OCI-LY1 (cell line): ENCODE results near the gene POU5F1.

Experiments used
- H2AFZ ChIP-seq: fragments of 200-600 bp; sonication (generic), shearing (Covaris generic); 2 replicates; pipeline ENCODE4 v1.6.0; 2014; ENCODE audit warnings: antibody characterized with exemption, mild to moderate bottlenecking, low read length
- H3F3A ChIP-seq: fragments of 200-600 bp; sonication (generic), shearing (Covaris generic); 2 replicates; pipeline ENCODE4 v1.6.0; 2014; ENCODE audit warnings: mild to moderate bottlenecking, antibody characterized with exemption, low read length, moderate library complexity; ENCODE audit not compliant: insufficient read depth
- H3K27ac ChIP-seq: fragments of 200-600 bp; sonication (generic); 2 replicates; pipeline ENCODE4 v1.5.1; 2014; ENCODE audit warnings: low read length, mixed run types, mild to moderate bottlenecking, low read depth; ENCODE audit not compliant: poor library complexity, severe bottlenecking
- H3K27me3 ChIP-seq: fragments of 200-600 bp; sonication (generic); 2 replicates; pipeline ENCODE4 v1.6.0; 2014; ENCODE audit warnings: antibody characterized with exemption, mild to moderate bottlenecking, low read length, moderate library complexity; ENCODE audit not compliant: insufficient read depth
- H3K36me3 ChIP-seq: fragments of 200-600 bp; sonication (generic); 2 replicates; pipeline ENCODE4 v1.6.1; 2014; ENCODE audit warnings: mild to moderate bottlenecking, antibody characterized with exemption, low read length, moderate library complexity, mixed read lengths; ENCODE audit not compliant: insufficient read depth
- H3K4me1 ChIP-seq: fragments of 200-600 bp; sonication (generic); 2 replicates; pipeline ENCODE4 v1.5.1; 2014; ENCODE audit warnings: mild to moderate bottlenecking, low read length, moderate library complexity; ENCODE audit not compliant: insufficient read depth, severe bottlenecking
- H3K4me2 ChIP-seq: fragments of 200-600 bp; sonication (generic), shearing (Covaris generic); 2 replicates; pipeline ENCODE4 v1.6.1; 2014; ENCODE audit warnings: low read length
- H3K4me3 ChIP-seq: fragments of 200-600 bp; sonication (generic); 2 replicates; pipeline ENCODE4 v1.5.1; 2014; ENCODE audit warnings: low read length, low read depth, mild to moderate bottlenecking, mixed read lengths; ENCODE audit not compliant: poor library complexity, severe bottlenecking
- H3K79me2 ChIP-seq: fragments of 200-600 bp; shearing (Covaris generic); 2 replicates; pipeline ENCODE4 v1.6.1; 2016; ENCODE audit warnings: mixed run types, low read length, mixed read lengths; ENCODE audit not compliant: insufficient read depth
- H3K9ac ChIP-seq: fragments of 200-600 bp; sonication (generic), shearing (Covaris generic); 2 replicates; pipeline ENCODE4 v1.6.1; 2014; ENCODE audit warnings: mild to moderate bottlenecking, low read length, mixed read lengths
- H3K9me2 ChIP-seq: fragments of 200-600 bp; sonication (generic), shearing (Covaris generic); 2 replicates; pipeline ENCODE4 v1.6.1; 2014; ENCODE audit warnings: low read depth, mild to moderate bottlenecking, low read length, mixed read lengths
- H3K9me3 ChIP-seq: fragments of 200-600 bp; shearing (Covaris generic); 2 replicates; pipeline ENCODE4 v1.6.1; 2014; ENCODE audit warnings: low read length, mixed read lengths
- H4K20me1 ChIP-seq: fragments of 200-600 bp; sonication (generic), shearing (Covaris generic); 2 replicates; pipeline ENCODE4 v1.6.0; 2016; ENCODE audit warnings: mild to moderate bottlenecking, low read length; ENCODE audit not compliant: insufficient read depth
- CTCF ChIP-seq: fragments of 200-600 bp; sonication (generic), shearing (Covaris generic); IDR thresholded peaks from 2 replicates; pipeline ENCODE4 v1.5.1; 2017; ENCODE audit warnings: mild to moderate bottlenecking, antibody characterized with exemption, low read length, moderate library complexity, mixed read lengths
- EZH2 ChIP-seq: fragments of 200-600 bp; sonication (generic), shearing (Covaris generic); IDR thresholded peaks from 2 replicates; pipeline ENCODE4 v1.8.0; 2017; ENCODE audit warnings: borderline replicate concordance, mixed run types, mild to moderate bottlenecking, antibody characterized with exemption, low read length, moderate library complexity, mixed read lengths

POU5F1 gene

GRCh38 chr6:31210741-31211532 lies 40.5 kb upstream of the POU5F1 start:
- H3K9me2 ChIP-seq: no peaks in the 10 kb centered on the region
- H3K79me2 ChIP-seq: no peaks in the 10 kb centered on the region
- H4K20me1 ChIP-seq: no peaks in the 10 kb centered on the region
- no peak overlapping the region for H3K4me3 ChIP-seq
- H2AFZ ChIP-seq: no peak overlapping the region
- H3F3A ChIP-seq: no peaks in the 10 kb centered on the region
- H3K4me2 ChIP-seq: no peak overlapping the region
- H3K27ac ChIP-seq: no peak overlapping the region
- H3K9ac ChIP-seq: no peak overlapping the region
- H3K4me1 ChIP-seq: peaks cover 1% of the 10 kb centered on the region
- TF ChIP-seq EZH2: no peak
- no peak for TF ChIP-seq CTCF
- H3K9me3 ChIP-seq: 0 out of 2 replicates have a peak, but pooled peaks cover 1% of the 10 kb centered on the region
- no peaks in the 10 kb centered on the region; the same call in 1 of the 2 replicates for H3K36me3 ChIP-seq
- no peaks in the 10 kb centered on the region for H3K27me3 ChIP-seq

DNA sequence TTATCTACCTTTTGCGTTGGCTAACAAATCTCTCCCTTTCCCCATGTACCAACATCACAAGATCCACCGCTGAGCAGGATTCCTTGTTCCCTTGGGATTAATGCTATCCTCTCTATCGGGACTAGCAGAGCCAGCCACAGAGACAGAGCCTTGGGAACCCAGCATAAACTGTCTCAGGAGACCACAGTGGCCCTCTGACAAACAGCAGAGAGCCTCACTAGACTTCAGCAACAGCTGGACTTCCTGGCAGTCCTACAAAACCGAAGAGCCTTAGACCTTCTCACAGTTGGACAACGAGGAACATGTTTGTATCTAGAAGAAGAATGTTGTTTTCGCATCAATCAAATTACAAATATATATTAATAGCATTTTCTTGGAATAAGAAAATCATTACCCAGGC lies 39.6 kb upstream of the POU5F1 start:
- H3K36me3 ChIP-seq: no peaks in the 10 kb centered on the region
- no peaks in the 10 kb centered on the region for H3F3A ChIP-seq
- no peak overlapping the region for H3K4me3 ChIP-seq
- H3K4me2 ChIP-seq: no peak overlapping the region
- peaks cover 6% of the 10 kb centered on the region for H3K4me1 ChIP-seq
- H2AFZ ChIP-seq: no peak overlapping the region
- no peaks in the 10 kb centered on the region for H3K9me3 ChIP-seq
- no peaks in the 10 kb centered on the region for H4K20me1 ChIP-seq
- TF ChIP-seq EZH2 (no peak), CTCF (no peak)
- H3K9ac ChIP-seq: no peak overlapping the region
- no peaks in the 10 kb centered on the region for H3K27me3 ChIP-seq
- H3K27ac ChIP-seq: no peak overlapping the region
- H3K79me2 ChIP-seq: no peaks in the 10 kb centered on the region
- H3K9me2 ChIP-seq: no peaks in the 10 kb centered on the region

GRCh38 chr6:31209137-31209536 lies 38.7 kb upstream of the POU5F1 start:
- H3K4me3 ChIP-seq: no peak overlapping the region
- H3K9me3 ChIP-seq: no peaks in the 10 kb centered on the region

More at GRCh38 chr6:31209137-31209536, 38.7 kb upstream of the POU5F1 start:
- H3K36me3 ChIP-seq: peaks cover 6% of the 10 kb centered on the region; the same call in 1 of the 2 replicates
- H3K27ac ChIP-seq: no peak overlapping the region
- no peak for TF ChIP-seq EZH2
- no peak for TF ChIP-seq CTCF
- no peak overlapping the region for H3K4me2 ChIP-seq
- H3K4me1 ChIP-seq: peaks cover 16% of the 10 kb centered on the region
- H3K27me3 ChIP-seq: no peaks in the 10 kb centered on the region
- no peak overlapping the region for H2AFZ ChIP-seq
- H3K9ac ChIP-seq: no peak overlapping the region
- no peaks in the 10 kb centered on the region for H3K9me2 ChIP-seq
- no peaks in the 10 kb centered on the region for H3K79me2 ChIP-seq
- H3F3A ChIP-seq: no peaks in the 10 kb centered on the region
- H4K20me1 ChIP-seq: no peaks in the 10 kb centered on the region
